LHCN-M2 (cell line): ENCODE measurements around the gene HES5. TPM values are rescaled to one million over a fixed set of nuclear protein-coding genes. Genes with fewer than 3 reads are reported as not detected.

ENCODE experiments used
- DNase-seq: peaks from one replicate; pipeline ENCODE4 v3.0.0-alpha.2; 2012; ENCODE audit warnings: low read depth
- total RNA-seq: library from RNA; depleted of rRNA; stranded (reverse); fragments of >200 nt; gene quantifications from 2 replicates; pipeline ENCODE4 v1.2.3, GENCODE V29; 2014

The HES5 gene
- total RNA-seq, 1 experiment from 2014 or later: not detected

- no peak for DNase-seq
Measured at GRCh38 chr1:2516124-2516523, 13.9 kb downstream of the HES5 start.

- DNase-seq: no peak
Measured at GRCh38 chr1:2515763-2516080, 14.3 kb downstream of the HES5 start.

- no peak for DNase-seq
Measured at GRCh38 chr1:2514863-2515762, 14.9 kb downstream of the HES5 start.

GRCh38 chr1:2513939-2514652 is 16.0 kb downstream of the HES5 start:
- no peak for DNase-seq

GRCh38 chr1:2512862-2513421 is 17.1 kb downstream of the HES5 start:
- no peak for DNase-seq

GRCh38 chr1:2510366-2511155 is 19.5 kb downstream of the HES5 start:
- DNase-seq: no peak

GRCh38 chr1:2509589-2509988 is 20.5 kb downstream of the HES5 start:
- DNase-seq: no peak

GRCh38 chr1:2508751-2509150 is 21.3 kb downstream of the HES5 start:
- DNase-seq: no peak

- DNase-seq: no peak
Measured at GRCh38 chr1:2508180-2508579, 21.9 kb downstream of the HES5 start.

GRCh38 chr1:2507744-2508155 is 22.3 kb downstream of the HES5 start:
- DNase-seq: no peak

- no peak for DNase-seq
Measured at GRCh38 chr1:2506901-2507565, 23.0 kb downstream of the HES5 start.

- DNase-seq: no peak
Measured at GRCh38 chr1:2506007-2506860, 23.8 kb downstream of the HES5 start.

- DNase-seq: no peak
Measured at GRCh38 chr1:2505461-2505994, 24.5 kb downstream of the HES5 start.

- no peak for DNase-seq
Measured at GRCh38 chr1:2504949-2505272, 25.2 kb downstream of the HES5 start.

GRCh38 chr1:2504225-2504948 is 25.7 kb downstream of the HES5 start:
- DNase-seq: no peak

- DNase-seq: no peak
Measured at GRCh38 chr1:2503554-2504224, 26.4 kb downstream of the HES5 start.

- DNase-seq: no peak
Measured at GRCh38 chr1:2502661-2503553, 27.2 kb downstream of the HES5 start.

GRCh38 chr1:2502210-2502609 is 27.9 kb downstream of the HES5 start:
- no peak for DNase-seq
